Measurements from ENCODE around the gene CA11.

DNA sequence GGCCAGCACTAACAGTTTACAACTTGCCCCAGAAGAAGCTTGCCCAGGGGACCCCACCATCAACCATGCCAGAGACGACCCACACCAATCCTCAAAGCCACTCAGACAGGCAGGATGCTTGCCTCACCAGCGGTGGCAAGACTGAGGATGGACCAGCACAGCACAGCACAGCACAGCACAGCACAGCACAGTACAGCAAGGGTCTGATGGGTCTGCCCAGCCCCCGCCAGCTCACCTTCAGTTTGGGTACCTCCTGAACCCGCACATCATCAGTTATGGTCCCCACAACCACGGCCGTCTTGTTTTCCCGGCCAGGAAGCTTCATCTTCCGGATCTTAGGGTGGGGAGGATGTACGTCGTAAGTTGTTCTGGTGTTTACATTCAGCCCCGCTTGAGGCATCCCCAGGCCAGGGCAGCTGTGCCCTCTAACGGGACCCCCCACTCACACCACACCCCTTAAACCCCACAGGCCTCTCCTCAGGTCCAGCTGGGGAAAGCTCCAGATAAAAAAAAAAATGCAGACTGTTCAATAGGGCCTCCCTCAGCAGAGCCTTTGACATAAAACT lies 29.4 kb downstream of the CA11 start:
- TF ChIP-seq, protein P1, sequence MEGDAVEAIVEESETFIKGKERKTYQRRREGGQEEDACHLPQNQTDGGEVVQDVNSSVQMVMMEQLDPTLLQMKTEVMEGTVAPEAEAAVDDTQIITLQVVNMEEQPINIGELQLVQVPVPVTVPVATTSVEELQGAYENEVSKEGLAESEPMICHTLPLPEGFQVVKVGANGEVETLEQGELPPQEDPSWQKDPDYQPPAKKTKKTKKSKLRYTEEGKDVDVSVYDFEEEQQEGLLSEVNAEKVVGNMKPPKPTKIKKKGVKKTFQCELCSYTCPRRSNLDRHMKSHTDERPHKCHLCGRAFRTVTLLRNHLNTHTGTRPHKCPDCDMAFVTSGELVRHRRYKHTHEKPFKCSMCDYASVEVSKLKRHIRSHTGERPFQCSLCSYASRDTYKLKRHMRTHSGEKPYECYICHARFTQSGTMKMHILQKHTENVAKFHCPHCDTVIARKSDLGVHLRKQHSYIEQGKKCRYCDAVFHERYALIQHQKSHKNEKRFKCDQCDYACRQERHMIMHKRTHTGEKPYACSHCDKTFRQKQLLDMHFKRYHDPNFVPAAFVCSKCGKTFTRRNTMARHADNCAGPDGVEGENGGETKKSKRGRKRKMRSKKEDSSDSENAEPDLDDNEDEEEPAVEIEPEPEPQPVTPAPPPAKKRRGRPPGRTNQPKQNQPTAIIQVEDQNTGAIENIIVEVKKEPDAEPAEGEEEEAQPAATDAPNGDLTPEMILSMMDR (IDR thresholded peaks at IDR 0.05 in 2 of 3, conservative IDR thresholded peaks at IDR 0.05 in 1 of 3; ENCODE audit: insufficient read depth in 2 of 3, low read depth in 1 of 3, low read length in 3 of 3): no peak
- no peak for TF ChIP-seq MYC (IDR thresholded peaks at IDR 0.05; ENCODE audit: low read depth, low read length)
- TF ChIP-seq MYC (CRISPR knock-in tag; IDR thresholded peaks at IDR 0.05; ENCODE audit: borderline replicate concordance, low read depth): no peak
- no peak for TF ChIP-seq TAF7 (tag; IDR thresholded peaks at IDR 0.05)

All from K562 (cell line).